Measurements from ENCODE around the gene TSPAN15.

GRCh38 chr10:69452676-69453415, 1.6 kb downstream of the TSPAN15 start:
- no peak for TF ChIP-seq CTCF (IDR thresholded peaks at IDR 0.05)
- TF ChIP-seq POLR2A (IDR thresholded peaks at IDR 0.05), result no peak

All from right lobe of liver (tissue), 4 donors.